Activated CD8-positive, alpha-beta memory T cell treated with anti-CD3 and anti-CD28 coated beads, Interleukin-2, amount 50 U/mL, for 4 hours (primary cell): ENCODE measurements around the gene TMUB2.
A peak's percentile ranks its signal among the peaks of the same experiment; 100 is the strongest.

ENCODE experiments used
- DNase-seq: peaks from one replicate; pipeline ENCODE4 v3.0.0-alpha.2; 2020

Gene TMUB2

DNA sequence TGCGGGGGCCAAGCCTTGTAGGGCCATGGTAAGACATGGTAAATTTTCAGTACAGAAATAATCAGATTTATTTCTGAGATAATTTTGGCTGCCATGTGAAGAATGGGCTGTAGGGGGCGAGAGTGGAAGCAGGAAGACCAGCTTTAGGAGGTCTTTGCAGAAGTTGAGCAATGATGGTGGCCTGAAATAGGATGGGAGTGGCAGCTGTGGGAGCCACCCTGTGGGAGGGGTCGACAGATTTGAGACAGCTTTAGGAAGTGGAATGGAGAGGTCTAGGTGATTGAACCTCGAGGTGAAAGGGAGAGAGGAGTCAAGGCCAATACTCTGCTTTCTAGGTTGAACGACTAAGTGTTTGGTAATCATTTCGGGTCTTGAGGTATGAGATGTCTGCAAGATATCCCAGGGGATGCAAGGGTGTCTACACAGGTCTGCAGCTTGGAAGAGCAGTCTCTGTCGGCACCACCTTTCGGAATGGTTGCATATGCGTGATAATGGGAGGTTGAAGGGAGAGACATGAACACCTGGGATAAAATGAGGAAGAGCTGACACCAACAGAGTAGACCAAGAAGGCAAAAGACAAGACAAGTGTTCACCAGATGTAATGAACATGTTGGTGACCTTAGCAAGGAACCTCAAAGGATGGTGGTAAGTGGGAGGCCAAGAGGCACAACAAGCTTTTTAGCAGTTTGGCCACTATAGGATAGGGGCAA lies 17.1 kb downstream of the TMUB2 start:
- DNase-seq = peak; percentile 50

- DNase-seq = no peak
Observed at GRCh38 chr17:44204441-44204882, 17.7 kb downstream of the TMUB2 start.

DNA sequence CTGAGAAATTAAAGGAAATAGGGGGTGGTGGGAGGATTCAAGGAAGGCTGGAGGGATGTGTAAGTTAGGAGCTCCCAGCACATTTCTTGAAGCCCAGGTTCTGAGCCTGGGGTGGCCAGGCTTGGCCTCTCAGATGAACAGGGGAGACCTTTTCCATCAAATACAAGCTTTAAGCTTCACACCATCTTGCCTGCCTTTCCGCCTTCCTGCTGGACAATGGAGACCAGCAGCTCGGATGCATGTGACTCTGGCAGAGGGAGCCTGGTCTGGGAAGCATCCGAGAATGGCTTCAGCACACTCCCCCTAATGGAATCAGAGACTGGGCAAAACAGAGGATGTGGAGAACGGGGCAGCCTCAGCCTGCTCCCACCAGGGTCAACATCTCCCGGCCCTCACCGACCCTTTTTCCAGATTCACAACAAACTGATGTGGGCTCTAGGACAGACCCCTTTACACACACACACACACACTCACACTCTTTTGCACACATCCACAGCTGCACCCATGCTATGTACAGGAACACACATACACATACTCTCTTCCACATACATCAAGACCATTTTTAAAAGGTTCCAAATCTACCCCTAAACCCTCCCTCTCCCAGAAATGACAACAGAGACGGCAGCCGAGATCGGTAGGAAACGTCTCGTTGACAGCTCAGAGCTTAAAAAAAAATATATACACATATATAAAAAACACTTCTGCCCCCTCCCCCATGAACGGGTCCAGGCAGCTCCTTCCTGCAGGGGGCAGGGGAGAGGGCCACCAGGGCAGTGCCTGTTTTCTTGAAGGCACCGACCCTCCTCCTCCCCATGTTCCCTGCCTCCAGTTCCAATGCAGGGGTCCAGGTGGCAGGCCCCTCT lies 19.4 kb downstream of the TMUB2 start:
- DNase-seq = no peak

GRCh38 chr17:44206825-44207155 lies 20.0 kb downstream of the TMUB2 start:
- DNase-seq = no peak

DNA sequence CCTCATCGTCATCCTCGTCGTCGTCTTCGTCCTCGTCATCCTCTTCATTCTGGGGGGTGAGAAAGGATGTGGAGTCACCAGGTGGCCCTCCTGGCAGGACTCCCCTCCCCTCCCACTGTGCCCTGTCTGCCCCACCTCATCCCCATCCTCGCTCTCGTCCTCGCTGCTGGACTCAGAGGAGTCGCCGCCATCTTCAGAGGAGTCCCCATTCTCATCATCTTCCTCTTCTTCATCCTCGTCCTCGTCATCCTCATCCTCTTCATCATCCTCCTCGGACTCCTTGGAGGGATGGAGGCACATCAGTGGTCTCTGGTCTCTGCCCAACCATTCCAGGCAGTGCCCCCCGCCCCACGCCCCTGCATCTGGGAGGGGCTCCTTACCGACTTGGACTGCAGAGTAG lies 20.5 kb downstream of the TMUB2 start:
- DNase-seq = no peak

- DNase-seq = no peak
Observed at GRCh38 chr17:44207743-44208142, 21.0 kb downstream of the TMUB2 start.

DNA sequence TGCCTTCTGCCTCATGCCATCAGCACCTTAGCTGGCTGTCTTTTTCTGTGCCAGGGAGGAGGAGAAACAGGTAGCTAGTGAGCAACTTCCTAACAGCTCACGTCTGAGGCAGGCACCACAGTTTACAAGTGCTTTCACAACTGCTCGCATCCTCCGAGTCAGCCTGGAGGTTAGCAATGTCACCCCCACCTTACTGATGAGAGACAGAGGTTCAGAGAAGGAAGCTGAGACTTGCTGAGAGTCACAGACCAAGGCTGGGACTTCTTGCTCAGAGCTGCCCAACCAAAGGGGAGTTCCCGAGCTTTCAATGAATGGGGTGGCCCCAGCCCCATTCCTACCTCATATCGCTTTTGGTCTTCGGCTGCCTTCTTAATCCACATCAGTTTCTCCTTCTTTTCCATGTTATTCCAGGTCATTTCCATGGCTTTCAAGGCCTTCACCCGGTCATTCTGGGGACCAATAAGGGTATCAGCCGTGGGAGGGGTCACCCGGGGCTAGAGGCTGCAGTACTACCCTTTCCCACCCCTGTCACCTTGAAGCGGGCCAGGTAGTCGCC lies 23.1 kb downstream of the TMUB2 start:
- DNase-seq = no peak

DNA sequence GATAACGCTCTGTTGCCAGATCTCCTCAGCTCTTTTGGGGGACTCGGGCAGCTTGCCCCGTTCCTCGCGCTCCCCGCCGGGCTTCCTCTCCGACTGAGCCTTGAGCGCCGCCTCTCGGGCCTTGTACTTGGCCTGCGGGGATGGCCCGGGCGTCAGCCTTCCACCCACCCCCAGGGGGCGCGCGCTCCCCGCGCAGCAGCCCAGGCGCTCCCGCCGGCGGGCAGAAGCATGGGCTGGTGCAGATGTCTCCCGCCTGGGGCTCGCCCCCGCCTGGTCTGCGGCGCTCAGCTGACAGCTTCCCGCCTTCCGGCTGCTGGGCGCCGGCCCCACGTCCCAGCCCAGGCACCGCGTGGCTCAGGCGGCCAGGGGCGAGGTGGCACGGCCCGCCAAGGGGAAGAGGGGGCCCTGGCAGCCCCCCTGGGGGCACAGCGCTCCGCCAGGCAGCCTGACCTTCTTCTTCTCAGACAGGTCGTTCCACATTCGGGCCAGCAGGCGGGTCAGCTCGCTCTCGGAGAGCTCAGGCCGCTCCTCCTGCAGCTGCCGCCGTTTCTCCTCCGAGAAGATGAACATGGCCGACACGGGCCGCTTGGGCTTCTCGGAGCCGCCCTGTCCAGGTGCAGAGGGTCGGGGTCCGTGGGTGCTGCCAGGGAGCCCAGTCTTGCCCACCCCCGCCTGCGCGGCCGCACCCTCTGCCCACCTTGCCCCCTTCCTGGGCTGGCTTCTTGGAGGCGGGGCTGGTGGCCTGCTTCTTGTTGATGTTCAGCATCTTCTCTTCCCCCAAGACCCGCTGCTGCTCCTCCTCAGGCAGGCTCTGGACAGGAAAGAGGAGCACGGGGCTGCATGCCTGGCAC lies 23.8 kb downstream of the TMUB2 start:
- DNase-seq = peak; percentile 92

GRCh38 chr17:44211281-44212265 lies 24.8 kb downstream of the TMUB2 start:
- no peak for DNase-seq

- DNase-seq = no peak
Observed at GRCh38 chr17:44212507-44213402, 26.0 kb downstream of the TMUB2 start.

- DNase-seq = no peak
Observed at GRCh38 chr17:44213403-44214229, 26.8 kb downstream of the TMUB2 start.

GRCh38 chr17:44214230-44214494 lies 27.4 kb downstream of the TMUB2 start:
- no peak for DNase-seq

DNA sequence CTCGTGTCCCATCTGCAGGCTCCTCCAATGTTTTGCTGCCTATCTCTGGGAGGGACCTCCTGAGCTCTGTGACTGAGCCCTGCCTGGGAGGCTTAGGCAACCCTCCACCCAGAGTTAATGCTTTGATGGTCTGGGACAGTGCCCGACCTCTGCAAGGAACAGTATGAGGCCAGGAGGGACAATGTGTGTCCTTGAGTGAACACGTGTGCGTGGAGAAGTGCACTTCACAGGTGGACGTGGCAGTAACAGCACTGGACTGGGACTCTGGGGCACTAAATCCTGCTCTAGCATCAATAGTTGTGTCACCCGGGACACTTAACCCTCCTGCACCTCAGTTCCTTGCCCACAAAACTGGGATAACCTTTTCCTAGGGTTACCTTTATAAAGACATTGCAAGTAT lies 28.1 kb downstream of the TMUB2 start:
- DNase-seq = no peak

- no peak for DNase-seq
Observed at GRCh38 chr17:44216173-44216572, 29.4 kb downstream of the TMUB2 start.

- DNase-seq = no peak
Observed at GRCh38 chr17:44216694-44217093, 29.9 kb downstream of the TMUB2 start.

DNA sequence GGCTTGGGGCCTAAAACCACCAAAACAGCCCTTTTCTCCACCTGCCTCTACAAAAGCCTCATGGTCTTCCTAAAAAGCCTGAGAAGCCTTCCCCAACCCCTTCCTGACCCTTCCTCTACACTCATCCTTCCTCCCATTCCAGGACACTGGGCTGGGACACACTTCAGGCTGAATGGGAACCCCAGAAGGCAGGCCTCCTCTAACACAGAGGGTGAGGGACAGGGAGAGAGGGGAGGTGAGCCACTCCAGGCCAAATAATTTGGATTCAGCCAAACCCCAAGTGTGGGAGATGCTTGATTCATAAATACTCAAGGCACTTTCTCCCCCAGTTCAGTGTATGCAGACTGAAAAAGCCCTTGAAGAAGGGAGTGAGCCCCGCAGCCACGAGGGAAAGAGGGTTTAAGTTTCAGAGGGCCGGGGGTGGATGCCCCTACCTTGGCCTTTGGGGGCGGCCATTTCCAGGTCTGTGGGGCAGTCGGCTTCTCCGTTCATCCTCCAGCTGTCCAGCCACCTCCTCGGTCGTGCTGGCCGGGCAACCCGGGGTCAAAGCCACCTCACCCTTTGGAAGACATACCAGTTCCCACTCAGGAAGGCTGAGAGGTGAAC lies 31.1 kb downstream of the TMUB2 start:
- DNase-seq = no peak

- peak; percentile 87 for DNase-seq
Observed at GRCh38 chr17:44218344-44219107, 31.8 kb downstream of the TMUB2 start.

GRCh38 chr17:44219108-44219615 lies 32.4 kb downstream of the TMUB2 start:
- DNase-seq = peak; percentile 68
